ENCODE data around the gene IFITM1.
"Not testable (repeated sequence)": the region's sequence is repeated elsewhere in the genome, so short reads cannot be mapped to it uniquely, and the experiment has no call there.

IFITM1 gene

DNA sequence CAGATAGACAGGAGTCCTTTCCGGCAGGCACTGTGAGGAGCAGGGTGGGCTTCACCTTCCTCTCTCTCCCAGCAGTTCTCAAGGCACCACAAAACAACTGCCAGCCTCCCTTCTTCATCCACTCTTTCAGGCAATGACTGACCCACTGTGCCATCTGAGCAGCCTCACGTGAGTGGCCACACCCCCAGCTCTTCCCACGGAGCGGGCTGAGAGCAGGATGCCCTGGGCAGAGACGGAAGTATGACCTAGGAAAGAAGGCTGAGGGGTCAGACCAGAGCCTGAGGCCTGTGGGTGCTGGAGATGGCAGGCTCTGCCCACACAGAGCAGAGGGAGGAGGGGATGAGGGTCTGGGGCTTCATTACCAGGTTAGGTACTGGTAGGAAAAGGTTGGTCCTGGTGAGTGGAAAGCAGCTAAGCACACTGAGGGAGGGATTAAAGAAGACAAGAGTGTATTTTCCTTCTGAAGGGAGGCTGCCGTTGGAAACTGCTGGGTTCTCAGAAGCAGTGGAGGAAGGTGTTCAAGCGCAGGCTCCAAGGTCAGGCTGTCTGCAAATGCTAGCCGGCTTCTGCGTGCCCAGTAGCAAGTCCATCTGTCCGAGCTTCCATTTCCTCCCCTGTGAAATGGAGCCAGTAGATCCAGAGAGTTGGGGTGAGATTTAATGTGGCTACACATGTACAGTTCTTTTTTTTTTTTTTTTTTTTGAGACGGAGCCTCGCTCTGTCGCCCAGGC is 31.0 kb upstream of the IFITM1 start:
- DNase-seq (ENCODE audit: low read depth), result no peak

DNA sequence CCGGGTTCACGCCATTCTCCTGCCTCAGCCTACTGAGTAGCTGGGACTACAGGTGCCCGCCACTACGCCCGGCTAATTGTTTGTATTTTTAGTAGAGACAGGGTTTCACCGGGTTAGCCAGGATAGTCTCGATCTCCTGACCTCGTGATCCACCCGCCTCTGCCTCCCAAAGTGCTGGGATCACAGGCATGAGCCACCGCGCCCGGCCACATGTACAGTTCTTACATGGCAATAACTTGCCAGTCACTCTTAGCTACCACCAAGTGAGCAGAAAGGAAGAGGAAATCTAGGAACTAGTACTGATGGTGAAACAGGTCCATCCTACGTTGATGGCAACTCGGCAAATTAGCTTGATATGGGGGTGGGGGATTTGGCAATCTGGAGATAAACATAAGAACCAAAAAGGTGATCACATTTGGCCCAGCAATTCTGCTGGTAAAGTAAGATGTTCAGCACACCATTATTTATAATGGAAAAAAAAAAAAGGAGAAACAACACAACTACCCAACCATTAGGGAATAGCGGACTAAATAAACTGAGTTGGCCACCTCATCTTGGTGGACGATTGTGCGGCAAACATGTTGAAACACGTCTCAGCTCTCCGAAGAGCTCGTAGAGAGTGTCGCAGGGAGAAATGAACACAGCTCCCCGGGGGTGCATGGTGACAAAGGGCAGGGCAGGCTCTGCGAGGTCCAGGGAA is 30.3 kb upstream of the IFITM1 start:
- DNase-seq (ENCODE audit: low read depth), result no peak

DNA sequence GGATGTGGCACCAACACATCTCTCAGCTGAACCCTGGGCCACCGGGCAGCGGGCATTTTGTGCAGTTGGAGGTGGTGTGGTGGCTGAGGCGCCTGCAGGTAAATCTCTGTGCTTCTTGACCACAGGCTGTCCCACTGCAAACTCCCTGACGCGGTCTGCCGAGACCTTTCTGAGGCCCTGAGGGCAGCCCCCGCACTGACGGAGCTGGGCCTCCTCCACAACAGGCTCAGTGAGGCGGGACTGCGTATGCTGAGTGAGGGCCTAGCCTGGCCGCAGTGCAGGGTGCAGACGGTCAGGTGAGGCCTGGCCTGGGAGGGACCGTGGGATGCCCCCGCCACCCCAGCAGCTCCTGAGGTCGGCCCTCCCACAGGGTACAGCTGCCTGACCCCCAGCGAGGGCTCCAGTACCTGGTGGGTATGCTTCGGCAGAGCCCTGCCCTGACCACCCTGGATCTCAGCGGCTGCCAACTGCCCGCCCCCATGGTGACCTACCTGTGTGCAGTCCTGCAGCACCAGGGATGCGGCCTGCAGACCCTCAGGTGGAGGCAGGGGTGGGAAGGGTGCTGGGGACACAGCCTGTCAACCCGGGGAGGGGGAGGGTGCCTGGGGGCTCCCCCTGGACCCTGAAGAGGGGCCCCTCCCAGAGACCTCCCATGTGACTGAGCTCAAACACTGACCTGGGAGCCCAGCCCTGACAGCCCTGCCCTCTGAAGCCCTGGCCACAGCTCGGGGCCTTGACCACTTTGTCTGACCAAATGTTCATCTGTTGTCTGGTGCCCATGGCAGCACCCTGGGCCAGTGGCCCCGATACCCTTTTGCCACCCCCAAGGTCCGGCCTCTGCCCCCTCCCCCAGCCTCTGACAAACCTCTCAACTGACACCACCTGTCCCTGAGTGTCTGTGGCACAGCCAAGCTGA is 29.5 kb upstream of the IFITM1 start:
- DNase-seq (ENCODE audit: low read depth), result no peak

- no peak for DNase-seq (ENCODE audit: low read depth)
Observed at GRCh38 chr11:285021-285893, 28.6 kb upstream of the IFITM1 start.

DNA sequence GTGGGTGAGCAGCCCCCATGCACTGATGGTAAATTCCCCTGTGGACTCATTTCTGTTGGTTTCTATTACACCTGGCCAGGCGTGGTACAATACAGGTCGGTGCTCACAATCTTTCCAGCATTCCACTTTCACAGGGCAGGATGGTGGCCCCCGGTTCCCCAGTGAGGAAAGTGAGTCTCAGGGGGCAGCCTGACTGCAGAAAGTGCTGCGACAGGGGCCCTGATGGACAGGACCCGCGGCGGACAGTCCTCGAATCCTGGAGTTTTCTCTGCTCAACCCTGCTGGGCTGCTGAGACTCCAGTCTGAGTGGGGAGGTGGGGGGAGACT is 28.0 kb upstream of the IFITM1 start:
- DNase-seq (ENCODE audit: low read depth), result no peak

DNA sequence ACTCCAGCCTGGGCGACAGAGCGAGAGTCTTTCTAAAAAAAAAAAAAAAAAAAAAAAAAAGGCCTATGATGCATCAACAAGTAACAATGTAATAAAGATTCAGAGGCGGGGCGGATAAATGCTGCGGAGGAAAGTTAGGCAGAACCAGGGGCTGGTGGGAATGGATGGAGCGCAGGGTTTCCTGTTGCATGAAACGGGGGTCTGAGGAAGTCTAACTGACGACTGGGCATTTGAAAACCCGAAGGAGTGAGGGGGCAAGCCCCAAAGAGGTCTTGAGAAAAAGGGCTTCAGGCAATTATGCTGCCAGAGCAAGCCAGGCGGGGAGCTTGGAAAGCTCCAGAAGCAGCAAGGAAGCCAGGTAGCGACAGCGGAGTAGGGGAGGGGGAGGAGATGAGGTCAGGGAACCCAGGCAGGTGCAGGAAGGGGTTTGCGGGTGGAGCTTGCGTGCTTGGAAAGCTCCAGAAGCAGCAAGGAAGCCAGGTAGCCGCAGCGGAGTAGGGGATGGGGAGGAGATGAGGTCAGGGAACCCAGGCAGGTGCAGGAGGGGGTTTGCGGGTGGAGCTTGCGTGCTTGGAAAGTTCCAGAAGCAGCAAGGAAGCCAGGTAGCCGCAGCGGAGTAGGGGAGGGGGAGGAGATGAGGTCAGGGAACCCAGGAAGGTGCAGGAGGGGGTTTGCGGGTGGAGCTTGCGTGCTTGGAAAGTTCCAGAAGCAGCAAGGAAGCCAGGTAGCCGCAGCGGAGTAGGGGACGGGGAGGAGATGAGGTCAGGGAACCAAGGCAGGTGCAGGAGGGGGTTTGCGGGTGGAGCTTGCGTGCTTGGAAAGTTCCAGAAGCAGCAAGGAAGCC is 26.6 kb upstream of the IFITM1 start:
- not testable (repeated sequence) for DNase-seq (ENCODE audit: low read depth)

GRCh38 chr11:287821-288477 is 25.9 kb upstream of the IFITM1 start:
- DNase-seq (ENCODE audit: low read depth), result no peak

GRCh38 chr11:288478-289397 is 25.1 kb upstream of the IFITM1 start, which contains the start of gene PGGHG:
TSS of gene PGGHG (plus strand) at chr11:289126. CDS start at chr11:289817, 691 bp downstream.
- DNase-seq (ENCODE audit: low read depth), result no peak

- DNase-seq (ENCODE audit: low read depth), result no peak
Observed at GRCh38 chr11:289398-289711, 24.5 kb upstream of the IFITM1 start.

DNA sequence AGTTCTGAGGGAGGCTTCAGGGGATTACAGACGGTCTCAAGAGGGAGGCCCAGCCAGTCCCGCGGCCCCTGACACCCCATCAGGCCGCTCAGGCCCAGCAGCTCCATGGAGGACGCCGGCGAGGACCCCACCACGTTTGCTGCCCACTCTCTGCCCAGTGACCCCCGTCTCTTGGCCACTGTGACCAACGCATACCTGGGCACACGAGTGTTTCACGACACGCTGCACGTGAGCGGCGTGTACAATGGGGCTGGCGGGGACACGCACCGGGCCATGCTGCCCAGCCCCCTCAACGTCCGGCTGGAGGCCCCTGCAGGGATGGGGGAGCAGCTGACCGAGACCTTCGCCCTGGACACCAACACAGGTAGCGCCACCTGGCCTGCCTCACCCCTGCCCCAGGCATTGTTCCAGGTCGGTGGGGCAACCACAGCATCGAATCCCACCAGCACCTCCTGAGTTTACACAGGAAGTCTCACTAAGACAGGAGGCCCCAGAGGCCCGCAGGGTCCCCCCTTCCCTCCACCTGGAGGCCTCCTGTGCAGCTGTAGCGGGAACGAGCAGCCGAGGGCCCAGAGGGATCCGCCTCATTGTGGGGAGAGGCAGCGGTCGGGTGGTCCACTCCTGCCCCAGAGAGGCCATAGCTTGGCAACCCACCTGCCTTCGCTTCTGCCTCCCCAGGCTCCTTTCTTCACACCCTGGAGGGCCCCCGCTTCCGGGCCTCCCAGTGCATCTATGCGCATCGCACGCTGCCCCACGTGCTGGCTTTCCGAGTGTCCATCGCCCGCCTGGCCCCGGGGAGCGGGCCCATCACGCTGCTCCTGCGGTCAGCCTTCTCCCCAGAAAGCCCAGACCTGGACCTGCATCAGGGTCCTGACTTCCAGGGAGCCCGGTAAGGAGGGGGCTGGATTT is 23.9 kb upstream of the IFITM1 start:
- DNase-seq (ENCODE audit: low read depth), result no peak

DNA sequence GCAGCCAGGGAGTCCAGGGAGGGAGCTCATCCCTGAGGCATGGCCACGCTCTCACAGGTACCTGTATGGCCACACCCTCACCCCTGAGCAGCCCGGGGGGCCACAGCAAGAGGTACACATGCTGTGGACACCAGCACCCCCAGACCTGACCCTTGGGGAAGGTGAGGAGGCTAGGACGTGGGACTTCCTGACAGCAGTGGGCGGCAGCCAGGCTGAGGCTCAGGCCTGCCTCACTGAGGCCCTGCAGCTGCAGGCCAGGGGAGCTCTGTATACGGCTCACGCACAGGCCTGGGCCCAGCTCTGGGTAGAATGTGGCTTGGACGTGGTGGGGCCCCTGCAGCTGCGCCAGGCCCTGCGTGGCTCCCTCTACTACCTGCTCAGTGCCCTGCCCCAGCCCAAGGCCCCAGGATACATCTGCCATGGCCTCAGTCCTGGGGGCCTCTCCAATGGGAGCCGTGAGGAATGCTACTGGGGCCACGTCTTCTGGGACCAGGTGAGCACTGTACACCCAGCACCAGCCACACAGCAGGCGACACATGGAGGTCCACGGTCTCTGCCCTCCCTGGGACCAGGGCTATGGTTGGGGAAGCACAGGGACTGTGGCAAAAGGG is 23.1 kb upstream of the IFITM1 start:
- no peak for DNase-seq (ENCODE audit: low read depth)

DNA sequence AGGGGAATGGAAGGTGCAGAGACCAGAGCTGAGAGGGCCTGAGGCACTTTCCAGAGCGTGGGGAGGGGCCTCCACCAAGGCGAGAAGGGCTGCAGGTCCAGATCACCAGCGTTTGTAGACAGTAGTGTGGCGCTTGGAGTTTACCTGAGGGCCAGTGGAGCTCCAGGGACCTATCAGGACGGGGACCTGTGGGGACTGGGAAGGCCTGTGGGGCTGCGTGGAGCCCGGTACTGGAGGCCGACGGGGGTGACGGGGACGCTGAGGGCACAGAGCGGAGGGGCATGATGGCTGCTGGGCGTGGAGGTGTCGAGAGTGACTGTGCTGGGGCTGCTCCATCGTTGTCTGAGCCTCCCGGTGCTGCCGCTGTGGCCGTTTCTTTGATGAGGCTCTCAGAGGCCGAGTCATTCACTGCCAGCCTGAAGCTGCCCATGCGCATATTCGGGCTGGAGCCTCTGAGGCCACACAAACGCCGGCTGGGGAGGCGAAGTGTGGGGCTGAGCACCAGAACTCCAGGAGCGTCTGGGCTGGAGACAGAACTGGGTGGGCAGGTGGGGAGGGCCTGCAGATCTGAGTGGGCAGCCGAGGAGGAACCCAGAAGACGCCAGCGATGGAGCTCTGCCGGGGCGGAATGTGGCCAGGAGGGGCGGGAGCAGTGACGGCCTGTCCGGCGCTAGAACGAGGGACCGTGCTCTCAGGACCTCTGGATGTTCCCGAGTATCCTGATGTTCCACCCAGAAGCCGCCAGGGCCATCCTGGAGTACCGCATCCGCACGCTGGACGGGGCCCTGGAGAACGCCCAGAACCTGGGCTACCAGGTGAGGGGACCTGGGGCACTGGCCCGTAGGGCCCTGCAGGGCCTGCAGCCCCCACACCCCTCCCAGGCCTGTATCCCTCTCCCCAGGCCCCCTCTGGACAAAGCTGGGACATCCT is 22.3 kb upstream of the IFITM1 start:
- DNase-seq (ENCODE audit: low read depth), result no peak

GRCh38 chr11:292211-293121 is 21.4 kb upstream of the IFITM1 start:
- no peak for DNase-seq (ENCODE audit: low read depth)

- no peak for DNase-seq (ENCODE audit: low read depth)
Observed at GRCh38 chr11:293271-293851, 20.5 kb upstream of the IFITM1 start.

Measured in HS-5 (cell line).